GM18873 (cell line): Measurements from ENCODE around the gene TMEM229B.

Experiments
- ATAC-seq: cut with Tn5 transposase; IDR thresholded peaks from one replicate; pipeline ENCODE4 v1.9.1; 2021; ENCODE audit warnings: mild to moderate bottlenecking, moderate library complexity, moderate number of reproducible peaks; ENCODE audit not compliant: unreplicated experiment, low FRiP score

The TMEM229B gene

GRCh38 chr14:67487937-67488893 is at the start of gene TMEM229B:
TMEM229B (minus strand) TSS chr14:67488721; CDS start chr14:67473923, 14,798 bp downstream.
- ATAC-seq = peak; percentile 84

DNA sequence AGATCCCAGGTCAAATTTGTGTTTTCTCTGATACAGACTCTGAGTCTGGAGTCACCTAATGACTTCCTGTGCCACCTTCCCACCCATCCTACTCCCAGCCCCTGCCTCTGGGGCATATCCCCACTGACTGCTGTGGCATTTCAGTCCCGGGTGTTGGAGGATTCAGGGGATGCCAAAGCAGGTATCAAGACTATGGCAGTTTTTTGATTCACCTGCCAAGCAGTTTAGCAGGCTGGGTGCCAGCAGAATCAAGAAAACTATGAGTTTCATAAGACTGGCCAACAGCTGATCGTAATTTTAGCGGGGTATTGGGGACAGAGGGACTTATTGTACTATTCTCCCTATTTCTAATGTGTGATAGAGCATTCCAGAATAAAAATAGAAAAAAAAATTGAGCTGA is 49.2 kb upstream of the TMEM229B start:
- ATAC-seq = no peak

GRCh38 chr14:67536087-67536486 is 47.6 kb upstream of the TMEM229B start:
- ATAC-seq = no peak

GRCh38 chr14:67533754-67534085 is 45.2 kb upstream of the TMEM229B start:
- no peak for ATAC-seq

GRCh38 chr14:67532998-67533753 is 44.7 kb upstream of the TMEM229B start, which contains the start of gene PLEKHH1:
PLEKHH1 (plus strand) TSS chr14:67533290; CDS start chr14:67541868, 8,578 bp downstream.
- no peak for ATAC-seq

GRCh38 chr14:67532606-67532997 is 44.1 kb upstream of the TMEM229B start:
- ATAC-seq = no peak

DNA sequence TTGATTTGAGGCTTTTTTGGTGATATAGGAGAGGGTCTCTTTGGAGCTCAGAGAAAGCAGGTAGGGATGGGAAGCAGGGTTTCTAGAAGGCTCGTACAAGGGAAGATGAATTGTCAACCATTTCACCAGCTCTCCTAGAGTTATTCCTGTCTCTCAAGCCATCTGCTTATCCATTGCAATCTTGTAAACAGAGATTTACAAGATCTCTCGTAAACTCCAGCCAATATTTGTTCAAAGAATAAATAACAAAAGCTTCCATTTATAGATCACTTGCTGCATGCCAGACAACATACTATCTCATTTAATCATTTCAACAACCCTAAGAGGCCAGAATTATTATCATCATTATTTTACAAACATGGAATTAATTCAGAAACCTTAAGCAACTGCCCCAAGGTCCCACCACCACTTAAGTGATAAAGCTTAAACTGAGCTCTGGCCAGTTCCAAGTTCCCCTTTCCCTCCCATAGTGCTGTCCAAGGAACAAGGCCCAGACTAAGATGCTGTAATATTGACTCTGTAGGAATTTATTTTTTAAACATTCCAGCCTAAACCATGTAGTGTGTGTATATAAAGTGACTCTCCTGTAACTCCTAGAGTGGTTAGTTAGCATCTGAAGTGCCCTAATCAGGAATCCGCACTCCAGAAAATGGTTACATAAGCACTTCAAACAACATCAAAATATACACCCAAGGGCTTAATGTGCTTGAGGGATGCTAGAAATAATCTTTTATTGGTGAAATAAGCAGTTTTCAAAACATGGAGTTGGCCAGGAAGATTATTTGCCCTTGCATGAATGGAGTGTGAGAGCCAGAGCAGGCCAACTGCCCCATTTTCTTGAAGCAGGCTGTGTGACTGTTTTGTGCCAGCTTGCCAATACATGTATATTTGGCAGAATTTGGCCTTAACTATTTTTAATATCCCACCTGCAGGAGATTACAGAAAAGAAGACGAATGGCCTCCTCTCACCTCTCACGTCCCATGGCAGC is 41.7 kb upstream of the TMEM229B start:
- no peak for ATAC-seq

GRCh38 chr14:67528276-67528675 is 39.8 kb upstream of the TMEM229B start:
- no peak for ATAC-seq

- no peak for ATAC-seq
These were observed 39.2 kb upstream of the TMEM229B start for GRCh38 chr14:67527756-67528155.

- ATAC-seq = no peak
These were observed 38.3 kb upstream of the TMEM229B start for GRCh38 chr14:67526676-67527459.

GRCh38 chr14:67526181-67526580 is 37.7 kb upstream of the TMEM229B start:
- no peak for ATAC-seq

GRCh38 chr14:67525389-67525788 is 36.9 kb upstream of the TMEM229B start:
- ATAC-seq = no peak

DNA sequence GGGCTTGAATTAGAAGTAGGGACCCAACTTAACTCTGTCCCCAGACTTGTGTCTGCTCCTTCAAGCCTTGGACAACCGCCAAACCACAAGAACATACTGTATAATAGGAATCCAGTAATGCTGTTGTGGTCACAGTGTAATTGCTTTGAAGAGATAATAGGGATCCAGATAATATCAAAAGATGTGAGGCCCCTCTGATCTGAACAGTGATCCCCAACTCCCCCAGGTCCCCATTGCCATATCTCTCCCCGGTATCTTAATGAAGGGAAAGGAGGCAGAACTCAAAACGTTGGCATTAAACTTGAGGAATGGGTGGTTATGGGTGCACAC is 36.1 kb upstream of the TMEM229B start:
- ATAC-seq = no peak

- ATAC-seq = no peak
These were observed 35.5 kb upstream of the TMEM229B start for GRCh38 chr14:67523764-67524633.

DNA sequence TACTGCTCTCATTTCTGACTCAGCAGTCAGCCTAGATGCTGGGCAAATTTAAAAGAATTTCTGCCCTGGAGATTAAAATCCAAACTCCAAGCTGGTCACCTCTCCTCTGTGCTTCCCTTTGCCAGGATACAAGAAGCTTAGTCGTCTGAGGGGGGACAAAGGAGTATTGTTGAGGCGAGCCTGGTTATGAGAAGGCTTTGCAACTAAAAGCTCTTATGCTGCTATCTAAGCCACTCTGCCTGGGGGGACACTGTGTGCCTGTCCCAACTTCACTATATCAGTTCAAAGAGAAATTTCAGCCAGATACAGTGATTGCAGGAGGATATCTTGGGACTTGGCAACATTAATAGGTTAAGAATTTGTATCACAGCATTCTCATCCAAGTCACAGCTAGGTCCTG is 33.7 kb upstream of the TMEM229B start:
- no peak for ATAC-seq

DNA sequence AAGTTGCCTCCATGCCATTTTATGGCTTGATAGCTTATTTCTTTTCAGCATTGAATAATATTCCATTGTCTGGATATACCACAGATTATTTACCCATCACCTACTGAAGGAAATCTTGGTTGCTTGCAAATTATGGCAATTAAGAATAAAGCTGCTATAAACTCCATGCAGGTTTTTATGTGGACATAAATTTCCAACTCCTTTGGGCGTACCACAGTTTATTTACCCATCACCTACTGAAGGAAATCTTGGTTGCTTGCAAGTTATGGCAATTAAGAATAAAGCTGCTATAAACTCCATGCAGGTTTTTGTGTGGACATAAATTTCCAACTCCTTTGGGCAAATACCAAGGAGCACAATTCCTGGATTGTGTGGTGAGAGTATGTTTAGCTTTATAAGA is 32.0 kb upstream of the TMEM229B start:
- no peak for ATAC-seq

DNA sequence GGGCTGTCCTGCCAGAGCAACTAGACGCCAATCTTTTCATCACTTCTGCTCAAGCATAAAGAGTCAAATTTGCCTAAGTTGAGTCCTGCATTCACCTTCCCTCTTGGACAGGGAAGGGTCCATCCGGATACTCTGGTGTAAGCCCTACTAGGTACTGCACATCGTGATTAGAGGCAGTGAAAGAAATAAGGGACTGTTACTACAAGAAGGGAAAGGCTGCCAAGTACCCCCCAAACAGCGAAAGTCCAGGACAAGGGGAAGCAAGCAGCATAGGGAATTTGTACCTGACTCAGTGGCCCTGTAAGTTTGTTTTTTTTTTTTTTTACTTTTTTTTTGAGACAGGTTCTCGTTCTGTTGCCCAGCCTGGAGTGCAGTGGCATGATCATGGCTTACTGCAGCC is 30.9 kb upstream of the TMEM229B start:
- no peak for ATAC-seq

- ATAC-seq = no peak
These were observed 28.6 kb upstream of the TMEM229B start for GRCh38 chr14:67517083-67517482.

DNA sequence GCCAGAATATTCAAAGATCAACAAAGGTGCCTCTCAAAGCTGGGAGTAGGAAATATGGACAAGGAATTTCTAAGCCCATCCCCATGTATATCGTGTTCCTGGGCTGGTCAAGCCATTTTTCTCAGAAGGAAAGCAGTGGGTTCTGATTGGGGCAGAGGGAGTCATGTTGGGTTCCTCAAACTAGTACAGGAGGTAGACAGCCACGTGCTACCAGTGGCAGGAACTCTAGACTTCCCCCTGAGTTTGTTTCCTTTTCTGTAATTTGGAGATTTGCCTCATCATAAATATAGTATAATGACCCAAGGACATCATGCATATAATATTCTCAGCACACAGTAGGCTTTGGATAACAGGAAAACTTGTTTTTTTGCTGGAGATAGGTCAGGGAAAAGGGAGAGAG is 28.2 kb upstream of the TMEM229B start:
- no peak for ATAC-seq
